H1 (cell line): ENCODE results near the gene NLRP3. TPM values are rescaled to one million over a fixed set of nuclear protein-coding genes. Genes with fewer than 3 reads are reported as not detected.

Experiments used
- CTCF ChIA-PET: fragments of 300-600 bp; sonication (Branson Sonifier 250); formaldehyde crosslinking; loops from one replicate; lab custom pipeline; 2021; ENCODE audit not compliant: partially characterized antibody; lab: Charles Lee
- POLR2A ChIA-PET: fragments of 300-600 bp; sonication (Branson Sonifier 250); formaldehyde crosslinking; loops from one replicate; lab custom pipeline; 2021; ENCODE audit warnings: inconsistent platforms; ENCODE audit not compliant: partially characterized antibody; lab: Charles Lee
- DNase-seq, 2 experiments: peaks; one replicate each; pipeline versions ENCODE4 v3.0.0 to v3.0.0-alpha.2; 2010 to 2022; ENCODE audit warnings: low spot score in 2 of 2, low read depth in 1 of 2, mixed read lengths in 1 of 2
- FAIRE-seq: peaks from 2 replicates; lab custom pipeline; 2011; peaks lifted over from hg19 to GRCh38; lab: Jason Lieb, UNC
- H2AFZ ChIP-seq: 2 replicates; pipeline ENCODE4 v1.8.1; 2012; ENCODE audit warnings: low read length, inconsistent platforms
- H2AK5ac ChIP-seq: 2 replicates; pipeline ENCODE4 v1.6.1; 2013; ENCODE audit warnings: low read depth, low read length
- H2BK120ac ChIP-seq: replicated peaks from 2 replicates; pipeline ENCODE3; 2013; ENCODE audit warnings: low read depth, low read length, inconsistent platforms
- H2BK12ac ChIP-seq: 2 replicates; pipeline ENCODE4 v1.6.1; 2013; ENCODE audit warnings: low read depth, low read length
- H2BK15ac ChIP-seq: 2 replicates; pipeline ENCODE4 v1.6.1; 2013; ENCODE audit warnings: low read length
- H2BK20ac ChIP-seq: 2 replicates; pipeline ENCODE4 v1.6.1; 2013; ENCODE audit warnings: low read length
- H2BK5ac ChIP-seq: 2 replicates; pipeline ENCODE4 v1.6.1; 2013; ENCODE audit warnings: low read depth, low read length
- H3K14ac ChIP-seq: 2 replicates; pipeline ENCODE4 v1.6.1; 2013; ENCODE audit warnings: inconsistent platforms; ENCODE audit not compliant: insufficient read length
- H3K18ac ChIP-seq: 2 replicates; pipeline ENCODE4 v1.6.1; 2013; ENCODE audit warnings: low read length; ENCODE audit errors: extremely low read depth
- H3K23ac ChIP-seq: 2 replicates; pipeline ENCODE4 v1.6.1; 2013; ENCODE audit warnings: inconsistent platforms; ENCODE audit not compliant: insufficient read length
- H3K23me2 ChIP-seq: 2 replicates; pipeline ENCODE4 v1.6.1; 2013; ENCODE audit warnings: low read depth, low read length
- H3K27ac ChIP-seq: 2 replicates; pipeline ENCODE4 v1.6.1; 2011; ENCODE audit warnings: low read depth, low read length, inconsistent platforms
- H3K27me3 ChIP-seq, 4 experiments: replicated peaks in 1 of 4; 1 replicate in 1 of 4; 2 replicates in 3 of 4; pipeline versions ENCODE4 v1.6.1 to v1.8.1; 2011 to 2013; ENCODE audit warnings: low read length in 3 of 4, mild to moderate bottlenecking in 3 of 4, inconsistent platforms in 2 of 4, mixed read lengths in 2 of 4, moderate library complexity in 1 of 4; ENCODE audit not compliant: control insufficient read depth in 3 of 4, insufficient read depth in 3 of 4; ENCODE audit errors: extremely low read depth in 1 of 4
- H3K36me3 ChIP-seq, 4 experiments: 2 replicates each; pipeline versions ENCODE4 v1.6.1 to v1.8.1; 2011 to 2013; ENCODE audit warnings: mild to moderate bottlenecking in 4 of 4, low read length in 3 of 4, moderate library complexity in 2 of 4, control low read depth in 1 of 4, inconsistent platforms in 1 of 4; ENCODE audit not compliant: insufficient read depth in 4 of 4, control insufficient read depth in 2 of 4
- H3K4ac ChIP-seq: replicated peaks from 2 replicates; pipeline ENCODE3; 2013; ENCODE audit warnings: low read length, low read depth, mixed read lengths, inconsistent platforms; ENCODE audit not compliant: insufficient read length
- H3K4me1 ChIP-seq, 4 experiments: replicated peaks in 1 of 4; 1 replicate in 1 of 4; 2 replicates in 3 of 4; pipeline versions ENCODE4 v1.6.1 to v1.8.1; 2011 to 2013; ENCODE audit warnings: low read length in 3 of 4, inconsistent platforms in 2 of 4, mixed read lengths in 1 of 4; ENCODE audit not compliant: insufficient read depth in 4 of 4, control insufficient read depth in 3 of 4
- H3K4me2 ChIP-seq, 2 experiments: 2 replicates each; pipeline versions ENCODE4 v1.6.1 to v1.8.1; 2011 to 2013; ENCODE audit warnings: low read depth in 2 of 2, low read length in 2 of 2, control low read depth in 1 of 2, inconsistent platforms in 1 of 2, mild to moderate bottlenecking in 1 of 2; ENCODE audit not compliant: insufficient read depth in 1 of 2
- H3K4me3 ChIP-seq, 4 experiments: fragments of 200-600, 300-600 bp in 1 of 4; sonication (generic), shearing (Covaris generic), sonication (Bioruptor Twin) in 1 of 4; 2 replicates each; pipeline versions ENCODE4 v1.5.1 to v1.8.1; 2011 to 2016; ENCODE audit warnings: low read length in 4 of 4, low read depth in 3 of 4, control low read depth in 2 of 4, inconsistent platforms in 2 of 4, mild to moderate bottlenecking in 2 of 4, mixed read lengths in 1 of 4, moderate library complexity in 1 of 4; ENCODE audit not compliant: insufficient read depth in 2 of 4; ENCODE audit errors: extremely low read depth in 1 of 4
- H3K56ac ChIP-seq: replicated peaks from 2 replicates; pipeline ENCODE3; 2013; ENCODE audit warnings: low read depth, mild to moderate bottlenecking, mixed read lengths, low read length, inconsistent platforms; ENCODE audit not compliant: insufficient read length
- H3K79me1 ChIP-seq: 2 replicates; pipeline ENCODE4 v1.6.1; 2013; ENCODE audit warnings: low read depth, low read length, control low read depth
- H3K79me2 ChIP-seq, 2 experiments: 2 replicates each; pipeline versions ENCODE4 v1.6.1 to v1.8.1; 2012 to 2013; ENCODE audit warnings: low read length in 2 of 2, mild to moderate bottlenecking in 2 of 2, inconsistent platforms in 1 of 2; ENCODE audit not compliant: insufficient read depth in 2 of 2, control insufficient read depth in 1 of 2
- H3K9ac ChIP-seq, 4 experiments: replicated peaks in 1 of 4; 1 replicate in 1 of 4; 2 replicates in 3 of 4; pipeline versions ENCODE4 v1.6.1 to v1.8.1; 2011 to 2013; ENCODE audit warnings: low read depth in 3 of 4, low read length in 3 of 4, control low read depth in 2 of 4, mild to moderate bottlenecking in 2 of 4, moderate library complexity in 2 of 4, inconsistent platforms in 1 of 4; ENCODE audit errors: extremely low read depth in 1 of 4
- H3K9me3 ChIP-seq, 2 experiments: 2 replicates each; pipeline versions ENCODE4 v1.6.1 to v1.8.1; 2012 to 2013; ENCODE audit warnings: mild to moderate bottlenecking in 2 of 2, moderate library complexity in 2 of 2, control low read depth in 1 of 2, inconsistent platforms in 1 of 2, low read depth in 1 of 2, low read length in 1 of 2, mixed read lengths in 1 of 2; ENCODE audit not compliant: insufficient read depth in 2 of 2
- H4K20me1 ChIP-seq, 2 experiments: replicated peaks in 1 of 2; 2 replicates each; pipeline versions ENCODE3 to v1.8.1; 2011 to 2013; ENCODE audit warnings: inconsistent platforms in 2 of 2, low read length in 2 of 2, mild to moderate bottlenecking in 1 of 2; ENCODE audit not compliant: insufficient read depth in 2 of 2, control insufficient read depth in 1 of 2
- H4K5ac ChIP-seq: 2 replicates; pipeline ENCODE4 v1.6.1; 2013; ENCODE audit warnings: low read length, low read depth, mixed read lengths, inconsistent platforms; ENCODE audit not compliant: insufficient read length
- H4K8ac ChIP-seq: 2 replicates; pipeline ENCODE4 v1.8.0; 2013; ENCODE audit warnings: mild to moderate bottlenecking, moderate library complexity, low read length, inconsistent platforms; ENCODE audit not compliant: insufficient read depth; ENCODE audit errors: extremely low read depth
- H4K91ac ChIP-seq: replicated peaks from 2 replicates; pipeline ENCODE3; 2013; ENCODE audit warnings: low read length, mixed read lengths, inconsistent platforms; ENCODE audit not compliant: insufficient read length
- ATF2 ChIP-seq: IDR thresholded peaks from 2 replicates; pipeline ENCODE4 v1.6.1; 2012; ENCODE audit warnings: low read length, inconsistent platforms
- CTCF ChIP-seq, 3 experiments: IDR thresholded peaks; 1 replicate in 2 of 3; 2 replicates in 1 of 3; pipeline versions ENCODE4 v1.5.1 to v1.6.1; 2011; ENCODE audit warnings: low read length in 3 of 3, mild to moderate bottlenecking in 3 of 3, inconsistent platforms in 2 of 3, low read depth in 1 of 3, moderate library complexity in 1 of 3; ENCODE audit not compliant: insufficient read depth in 1 of 3; ENCODE audit errors: control extremely low read depth in 1 of 3
- E2F6 ChIP-seq: IDR thresholded peaks from 2 replicates; pipeline ENCODE4 v1.6.1; 2012; ENCODE audit warnings: inconsistent platforms
- JUND ChIP-seq: IDR thresholded peaks from 2 replicates; pipeline ENCODE4 v1.6.1; 2011; ENCODE audit warnings: mild to moderate bottlenecking, improper control_type of control experiment, low read length
- SP4 ChIP-seq: IDR thresholded peaks from 2 replicates; pipeline ENCODE4 v1.6.1; 2012; ENCODE audit warnings: low read length, inconsistent platforms
- SUZ12 ChIP-seq: fragments of 200-600 bp; sonication (generic); IDR thresholded peaks from 2 replicates; pipeline ENCODE4 v1.6.1; 2012; ENCODE audit warnings: mild to moderate bottlenecking, inconsistent platforms, low read length, moderate library complexity, mixed read lengths
- YY1 ChIP-seq: IDR thresholded peaks from 2 replicates; pipeline ENCODE4 v1.6.1; 2011; ENCODE audit warnings: low read depth, mild to moderate bottlenecking, low read length
- WGBS, 2 experiments: shearing (Covaris generic) in 1 of 2; methylation state at CpG; one replicate each; pipeline versions ENCODE4 v1.1.6 to v1.1.7; 2013 to 2015; ENCODE audit warnings: low lambda C conversion rate in 2 of 2, mixed read lengths in 2 of 2, inconsistent platforms in 1 of 2, low coverage in 1 of 2, missing lambda C conversion rate in 1 of 2; ENCODE audit not compliant: insufficient replicate concordance in 2 of 2, insufficient coverage in 1 of 2, insufficient read length in 1 of 2; ENCODE audit errors: extremely low coverage in 1 of 2, missing lambda C conversion rate in 1 of 2; 5-methylcytosine and 5-hydroxymethylcytosine counted together
- polyA plus RNA-seq, 7 experiments: library from polyadenylated mRNA; depleted of rRNA in 3 of 7; stranded (reverse) in 5 of 7; unstranded in 2 of 7; fragments of >200 nt in 5 of 7; fragments of 200-250 nt in 2 of 7; gene quantifications; 1 replicate in 5 of 7; 2 replicates in 1 of 7; 4 replicates in 1 of 7; pipeline versions ENCODE4 v1.2.1 to v1.2.3, GENCODE V29; 2011 to 2013; ENCODE audit warnings: missing spikeins in 2 of 7, mixed read lengths in 2 of 7
- total RNA-seq: library from RNA; stranded (reverse); fragmentation: NEBNext Ultra II Directional; extraction: Animal tissue kit (Norgen Biotek cat#: 25700); gene quantifications from 2 replicates; pipeline ENCODE4 v1.2.1, GENCODE V29; 2021

Gene NLRP3
- total and polyA plus RNA-seq, 2 of the 8 experiments (the other 6 are each of a cell fraction or from before 2014, with no cell fraction given) = 0.05 to 0.19 TPM

- Histone ChIP-seq H3K56ac (no peak overlapping the region), H3K79me2 (no peaks in the 10 kb centered on the region), H3K36me3 (no peaks in the 10 kb centered on the region), H4K8ac (peak overlapping the region; percentile 97; the same call in 1 of the 2 replicates), H2BK15ac (no peak overlapping the region), H2BK20ac (no peak overlapping the region), H4K20me1 (peaks cover 0 to 2% of the 10 kb centered on the region in 2 experiments), H2BK12ac (peak overlapping the region; percentile 29; the same call in 1 of the 2 replicates), H3K4me1 (peaks cover 0 to 4% (median 1%) of the 10 kb centered on the region in 4 experiments; a peak in 3 of 7 replicates), H3K23ac (no peak overlapping the region), H3K23me2 (peaks cover 2% of the 10 kb centered on the region), H2BK5ac (no peak overlapping the region; the same call in 1 of the 2 replicates), H3K27ac (no peak overlapping the region), H2BK120ac (no peak overlapping the region), H4K5ac (peak overlapping the region; percentile 83), H3K79me1 (no peaks in the 10 kb centered on the region), H4K91ac (no peak overlapping the region), H3K18ac (no peak overlapping the region), H3K9me3 (no peaks in the 10 kb centered on the region), H2AFZ (peak overlapping the region; percentile 98), H3K4me3 (peak overlapping the region; percentile 27 to 58 (median 37)), H2AK5ac (no peak overlapping the region), H3K4ac (no peak overlapping the region), H3K9ac (no peak overlapping the region; a peak in 2 of 7 replicates), H3K4me2 (peak overlapping the region; percentile 74 to 76), H3K27me3 (no peaks in the 10 kb centered on the region), H3K14ac (no peak overlapping the region)
- POLR2A ChIA-PET = interaction anchor here (0.9 to 1.5 kb wide), 3 partner anchors 14 to 70 kb away, joined by 3 to 5 read pairs (median 5); no protein-coding TSS in a partner anchor
- no peak for FAIRE-seq
- 33% methylated on average over 31 of the region's 31 CpGs; no CpG with 5 or more reads in 1 of the 2 experiments for WGBS, 2 experiments
- CTCF ChIA-PET = interaction anchor here (0.8 to 2.7 kb wide), 9 partner anchors 15 to 140 kb away, joined by 3 to 13 read pairs (median 4); no protein-coding TSS in a partner anchor
- peak; percentile 23 to 71 for DNase-seq
- TF ChIP-seq ATF2 (no peak), SUZ12 (no peak), SP4 (no peak), CTCF (IDR thresholded peaks at IDR 0.05; ENCODE audit: control extremely low read depth in 1 of 3, insufficient read depth in 1 of 3, low read depth in 1 of 3, low read length in 3 of 3) (peak; percentile 2 to 37 (median 21); a peak in 3 of 4 replicates), YY1 (peak; percentile 95), E2F6 (no peak), JUND (no peak)
These were observed 32.3 kb downstream of the NLRP3 start for GRCh38 chr1:247448107-247448791.
